ENCODE measurements around the gene RTP5.

The RTP5 gene

DNA sequence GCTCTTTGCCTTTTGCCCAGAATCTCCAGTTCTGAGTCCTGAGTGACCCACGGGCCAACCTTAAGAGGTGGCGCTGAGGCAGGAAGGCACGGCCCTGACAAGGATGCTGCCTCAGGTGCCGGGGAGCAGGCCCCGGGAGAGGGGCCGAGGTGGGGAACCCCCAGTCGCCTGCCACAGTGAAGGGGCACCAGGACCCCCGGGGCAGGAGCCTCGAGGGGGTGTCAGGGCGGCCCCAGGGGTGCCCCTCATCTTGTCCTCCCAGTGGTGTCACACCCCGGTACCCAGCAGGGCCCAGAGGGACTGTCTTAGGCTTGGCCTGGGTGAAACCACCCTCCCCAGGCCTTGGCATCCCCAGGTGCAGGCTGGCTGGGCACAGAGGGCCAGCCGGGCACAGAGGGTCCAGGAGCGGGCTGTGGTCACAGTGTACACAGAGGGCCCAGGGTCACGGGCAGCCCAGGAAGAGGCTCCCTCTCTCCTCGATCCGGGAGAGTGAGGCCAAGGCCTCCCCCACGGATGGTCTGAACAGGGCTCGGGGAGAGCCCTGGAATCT, 11.9 kb upstream of the RTP5 start:
- DNase-seq (ENCODE audit: low spot score) = no peak

DNA sequence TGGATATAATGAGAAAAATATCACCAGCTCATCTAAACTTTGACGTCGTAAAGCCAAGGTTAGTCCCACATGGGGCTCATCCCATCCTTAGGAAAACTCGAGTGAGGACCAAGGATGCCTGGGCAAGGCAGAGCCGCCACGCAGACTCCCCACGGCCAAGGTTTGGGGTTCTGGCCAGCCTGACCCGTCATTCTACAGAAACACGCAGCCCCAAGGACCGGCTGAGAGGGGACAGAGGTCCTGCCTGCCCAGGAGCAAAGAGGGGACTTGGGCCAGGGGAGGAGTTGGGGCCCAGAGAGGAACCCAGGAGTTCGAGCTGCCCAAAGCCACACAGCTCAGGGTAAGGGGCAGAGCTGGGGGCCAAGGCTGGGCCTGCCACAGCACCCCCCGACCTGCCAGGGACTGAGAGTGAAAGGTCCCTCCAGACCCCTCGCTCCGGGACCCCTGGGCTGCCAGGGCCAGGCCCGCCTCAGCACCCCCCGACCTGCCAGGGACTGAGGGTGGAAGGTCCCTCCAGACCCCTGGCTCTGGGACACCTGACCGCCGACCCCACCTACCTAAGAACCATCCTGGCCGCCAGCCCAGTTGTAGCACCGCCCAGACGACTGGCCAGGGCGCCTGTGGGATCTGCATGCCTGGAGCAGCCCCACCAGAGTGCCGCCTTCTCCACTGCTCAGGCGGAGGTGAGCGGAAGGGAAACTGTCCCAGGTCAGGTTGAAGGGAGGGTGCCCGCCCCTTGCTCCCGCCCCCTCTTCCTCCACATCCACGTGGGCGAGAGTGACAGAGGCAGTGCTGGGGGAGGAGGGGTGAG, 11.1 kb upstream of the RTP5 start, which contains the start of gene PDCD1:
Gene PDCD1 (minus strand): TSS at position 689 of the 811 bp plus-strand sequence. CDS start 56 bp downstream, at position 633.
- DNase-seq (ENCODE audit: low spot score) = peak; percentile 58

DNA sequence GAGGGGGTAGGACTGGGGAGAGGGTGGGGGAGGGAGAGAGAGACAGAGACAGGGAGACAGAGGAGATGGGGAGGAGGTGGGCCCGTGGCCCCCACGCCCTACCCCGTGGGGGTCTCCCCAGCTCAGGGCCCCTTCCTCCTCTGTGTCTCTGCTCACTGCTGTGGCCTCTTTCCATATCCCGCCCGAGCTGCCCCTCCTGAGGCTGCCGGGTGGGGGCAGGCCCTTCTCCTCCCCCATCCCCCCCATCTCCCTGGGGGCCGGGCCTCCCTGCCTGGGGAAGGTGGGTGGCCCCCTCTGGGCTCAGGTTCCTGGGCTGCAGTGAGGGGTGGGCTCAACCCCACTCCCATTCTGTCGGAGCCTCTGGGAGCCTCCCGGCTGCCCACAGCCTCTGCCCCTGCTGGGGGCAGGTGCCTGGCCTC, 10.5 kb upstream of the RTP5 start:
- DNase-seq (ENCODE audit: low spot score) = no peak

DNA sequence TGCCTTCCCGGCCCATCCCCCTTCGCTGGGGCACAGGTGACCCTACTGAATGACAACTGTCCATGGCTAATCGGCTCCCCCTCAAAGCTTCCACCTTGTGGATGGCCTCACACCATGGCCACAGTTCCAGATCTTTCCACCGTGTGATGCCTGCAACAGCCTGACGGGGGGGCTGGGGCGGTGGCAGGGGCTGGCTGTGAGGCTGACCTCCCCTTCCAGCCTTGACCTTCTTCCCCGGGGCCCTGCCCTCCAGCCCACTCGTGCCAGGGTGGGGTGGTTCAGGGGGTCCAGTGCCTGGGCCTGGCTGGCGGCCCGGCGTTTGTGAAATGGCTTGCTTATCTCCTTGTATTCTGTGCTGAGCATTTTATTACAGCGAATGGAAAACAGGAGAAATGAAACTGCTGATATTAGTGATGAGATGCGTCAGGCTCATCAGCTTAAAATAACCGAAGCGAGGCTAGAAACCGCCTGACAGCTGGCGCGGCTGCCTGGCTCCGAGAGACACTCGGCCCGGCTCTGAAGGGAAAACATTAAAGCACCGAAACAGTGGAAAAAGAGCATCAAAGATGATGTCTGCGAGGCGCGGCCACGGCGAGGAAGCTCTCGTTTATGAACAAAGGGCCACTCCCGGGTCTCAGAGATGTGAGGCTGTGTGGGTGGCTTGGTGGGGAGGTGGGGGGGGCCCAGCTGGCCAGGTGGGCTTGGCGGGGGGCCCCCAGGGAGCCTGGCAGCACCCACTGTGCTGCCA, 9.9 kb upstream of the RTP5 start:
- DNase-seq (ENCODE audit: low spot score) = peak; percentile 50

DNA sequence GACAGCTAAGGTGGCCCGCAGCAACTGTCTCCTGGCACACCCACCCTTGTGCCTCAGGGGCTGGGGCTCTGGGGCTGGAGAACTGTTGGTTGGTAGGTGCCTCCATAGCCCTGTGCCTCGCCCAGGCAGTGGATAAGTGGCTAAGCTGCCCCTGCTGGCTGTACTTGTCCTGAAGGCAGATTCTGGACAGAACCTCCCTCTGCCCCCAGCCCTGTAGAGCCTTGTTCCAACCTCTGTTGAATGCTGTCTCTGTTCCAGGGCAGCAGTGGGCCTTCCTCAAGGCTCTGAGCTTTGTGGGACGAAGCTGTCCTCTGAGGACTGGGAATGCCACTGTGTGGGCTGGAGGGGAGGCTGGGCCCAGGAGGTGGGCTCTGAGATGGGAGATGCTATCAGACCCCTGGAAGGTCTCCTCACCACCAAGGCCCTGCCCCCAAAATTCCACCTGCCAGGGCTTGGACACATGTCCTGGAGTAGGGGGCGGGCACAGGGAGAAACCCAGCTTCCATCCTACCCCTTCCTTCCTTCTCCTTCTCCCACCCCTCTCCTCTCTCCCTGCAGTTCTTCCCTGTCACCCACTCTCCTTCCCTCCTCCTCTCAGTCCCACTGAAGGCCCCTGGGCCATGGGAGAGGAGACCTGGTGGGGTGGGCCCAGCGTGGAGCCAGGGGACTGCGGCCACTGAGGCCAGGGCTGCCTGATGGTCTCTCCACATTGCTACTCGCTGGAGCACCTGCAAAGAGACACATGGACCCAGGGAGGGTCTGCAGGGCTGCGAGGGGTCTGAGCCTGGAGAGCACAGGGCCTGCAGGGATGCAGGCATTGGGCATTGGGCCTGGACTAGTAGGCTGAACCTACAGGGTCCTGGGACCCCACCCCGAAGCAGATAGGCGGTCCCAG, 9.1 kb upstream of the RTP5 start:
- DNase-seq (ENCODE audit: low spot score) = no peak

DNA sequence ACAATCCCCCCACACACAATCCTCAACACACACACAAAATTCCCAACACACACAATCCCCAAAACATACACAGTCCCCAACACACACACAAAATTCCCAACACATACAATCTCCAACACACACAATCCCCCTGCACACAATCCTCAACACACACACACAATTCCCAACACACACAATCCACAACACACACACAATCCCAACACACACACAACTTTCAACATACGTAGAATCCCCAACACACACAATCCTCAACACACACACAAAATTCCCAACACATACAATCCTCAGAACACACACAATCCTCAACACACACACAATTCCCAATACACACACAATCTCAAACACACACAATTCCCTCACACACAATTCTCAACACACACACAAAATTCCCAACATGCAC, 8.3 kb upstream of the RTP5 start:
- no peak for DNase-seq (ENCODE audit: low spot score)

DNA sequence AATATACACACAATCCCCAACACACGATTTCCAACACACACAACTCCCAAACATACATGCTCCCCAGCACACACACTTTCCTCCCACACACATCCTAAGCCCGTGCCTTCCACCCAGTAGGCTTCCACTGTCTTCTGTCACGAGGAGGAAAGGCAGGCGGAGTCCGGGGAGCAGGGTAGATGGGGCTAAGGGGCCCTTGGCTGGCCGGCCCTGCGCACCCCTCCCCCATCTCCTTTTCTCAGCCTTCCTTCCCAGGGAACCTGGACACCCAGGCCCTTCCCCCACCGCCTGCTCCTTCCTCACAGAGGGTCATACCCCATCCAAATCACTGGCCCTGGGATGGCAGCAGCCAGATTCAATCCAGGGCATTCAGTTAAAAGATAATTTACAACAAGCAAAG, 7.4 kb upstream of the RTP5 start:
- DNase-seq (ENCODE audit: low spot score) = no peak

DNA sequence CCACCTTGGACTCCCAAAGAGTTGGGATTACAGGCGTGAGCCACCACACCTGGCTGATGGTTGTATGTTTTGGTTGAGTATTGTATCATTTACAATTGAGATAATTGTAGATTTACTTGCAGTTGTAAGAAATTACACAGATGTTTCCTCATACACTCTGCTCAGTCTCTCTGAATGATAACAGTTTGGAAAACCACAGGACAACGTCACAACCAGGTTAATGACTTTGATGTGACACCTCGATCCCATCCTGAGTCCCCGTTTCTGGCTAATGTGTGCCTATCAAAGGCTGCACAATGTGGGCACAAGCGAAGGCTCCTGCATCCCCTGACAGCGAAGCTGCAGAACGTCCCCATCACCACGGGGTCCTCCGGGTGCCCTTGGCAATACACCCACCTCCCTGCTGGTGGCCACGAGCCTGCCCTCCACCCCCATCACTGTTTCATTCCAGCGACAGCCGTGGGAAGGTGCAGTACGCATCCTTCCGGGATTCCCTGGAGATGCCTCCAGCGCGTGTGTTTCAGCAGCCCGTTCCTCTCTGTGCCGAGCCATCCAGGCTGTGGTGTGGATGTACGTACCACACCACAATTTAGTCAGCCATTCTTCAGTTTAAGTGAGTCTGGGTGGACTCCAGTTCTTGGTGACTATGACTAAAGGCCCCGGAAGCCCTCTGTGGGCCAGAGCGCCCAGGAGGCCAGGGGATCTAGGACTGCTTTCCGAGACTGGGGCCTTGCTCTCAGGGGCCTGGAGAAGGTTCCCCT, 6.6 kb upstream of the RTP5 start:
- DNase-seq (ENCODE audit: low spot score) = no peak

DNA sequence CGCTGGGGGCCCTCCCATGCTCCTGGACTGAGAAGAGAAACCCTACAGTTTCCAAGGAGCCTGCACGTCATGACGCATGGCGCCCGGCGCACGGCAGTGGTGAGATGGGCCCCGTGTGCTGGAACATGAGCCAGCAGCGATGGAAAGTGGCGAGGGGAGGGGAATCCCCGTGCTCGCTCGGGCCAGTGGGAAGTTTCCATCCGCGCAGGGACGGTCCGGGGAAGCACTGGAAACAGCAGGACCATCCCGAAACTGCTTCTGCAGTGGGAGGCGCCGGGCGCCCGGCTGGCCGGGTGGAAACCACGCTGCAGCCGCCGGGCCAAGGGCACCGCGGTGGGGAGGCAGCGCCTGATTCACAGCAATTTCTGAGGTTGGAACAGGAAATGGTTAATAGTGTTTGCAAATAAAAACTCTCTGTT, 6.0 kb upstream of the RTP5 start:
- peak; percentile 44 for DNase-seq (ENCODE audit: low spot score)

DNA sequence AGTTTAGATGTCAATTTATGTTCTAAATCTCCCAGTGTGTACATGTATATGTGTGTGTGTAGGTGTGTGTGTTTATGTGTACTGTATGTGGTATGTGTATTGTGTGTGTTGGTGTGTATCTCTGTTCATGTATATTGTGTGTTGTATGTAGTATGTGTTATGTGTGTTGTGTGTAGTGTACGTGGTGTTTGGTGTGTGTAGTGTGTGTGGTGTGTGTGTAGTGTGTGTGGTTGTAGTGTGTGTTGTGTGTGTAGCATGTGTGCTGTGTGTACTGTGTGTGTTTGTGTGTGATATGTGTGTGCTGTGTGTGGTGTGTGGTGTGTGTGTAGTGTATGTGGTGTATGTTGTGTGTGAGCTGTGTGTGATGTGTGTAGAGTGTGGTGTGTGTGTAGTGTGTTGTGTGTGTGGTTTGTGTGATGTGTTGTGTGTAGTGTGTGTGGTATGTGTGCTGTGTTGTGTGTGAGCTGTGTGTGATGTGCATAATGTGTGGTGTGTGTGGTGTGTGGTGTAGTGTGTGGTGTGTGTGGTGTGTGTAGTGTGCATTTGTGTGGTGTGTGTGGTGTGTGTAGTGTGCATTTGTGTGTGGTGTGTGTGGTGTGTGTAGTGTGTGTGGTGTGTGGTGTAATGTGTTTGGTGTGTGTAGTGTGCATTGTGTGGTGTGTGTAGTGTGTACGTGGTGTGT, 5.2 kb upstream of the RTP5 start:
- no peak for DNase-seq (ENCODE audit: low spot score)

DNA sequence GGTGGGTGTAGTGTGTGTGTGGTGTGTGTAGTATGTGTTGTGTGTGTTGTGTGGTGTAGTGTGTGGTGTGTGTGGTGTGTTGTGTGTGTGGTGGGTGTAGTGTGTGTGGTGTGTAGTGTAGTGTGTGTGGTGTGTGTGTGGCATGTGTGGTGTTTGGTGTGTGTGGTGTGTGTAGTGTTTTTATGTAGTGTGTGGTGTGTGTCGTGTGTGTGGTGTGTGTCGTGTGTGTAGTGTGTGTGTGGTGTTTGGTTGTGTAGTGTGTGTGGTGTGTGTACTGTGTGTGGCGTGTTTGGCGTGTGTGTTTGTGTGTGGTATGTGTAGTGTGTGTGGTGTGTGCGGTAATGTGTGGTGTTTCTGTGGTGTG, 4.7 kb upstream of the RTP5 start:
- DNase-seq (ENCODE audit: low spot score) = no peak

DNA sequence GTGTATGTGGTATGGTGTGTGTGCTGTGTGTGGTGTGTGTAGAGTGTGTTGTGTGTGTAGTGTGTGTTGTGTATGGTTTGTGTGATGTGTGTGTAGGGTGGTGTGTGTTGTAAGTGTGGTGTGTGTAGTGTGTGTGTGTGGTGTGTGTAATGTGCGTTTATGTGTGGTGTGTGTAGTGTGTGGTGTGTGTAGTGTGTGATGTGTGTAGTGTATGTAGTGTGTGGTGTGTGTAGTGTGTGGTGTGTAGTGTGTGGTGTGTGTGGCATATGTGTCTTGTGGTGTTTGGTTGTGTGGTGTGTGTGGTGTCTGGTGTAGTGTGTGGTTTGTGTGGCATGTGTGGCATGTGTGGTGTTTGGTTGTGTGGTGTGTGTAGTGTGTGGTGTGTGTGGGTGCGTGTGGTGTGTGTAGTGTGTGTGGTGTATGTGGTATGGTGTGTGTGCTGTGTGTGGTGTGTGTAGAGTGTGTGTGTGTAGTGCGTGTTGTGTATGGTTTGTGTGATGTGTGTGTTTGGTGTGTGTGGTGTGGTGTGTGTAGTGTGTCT, 4.0 kb upstream of the RTP5 start:
- no peak for DNase-seq (ENCODE audit: low spot score)

DNA sequence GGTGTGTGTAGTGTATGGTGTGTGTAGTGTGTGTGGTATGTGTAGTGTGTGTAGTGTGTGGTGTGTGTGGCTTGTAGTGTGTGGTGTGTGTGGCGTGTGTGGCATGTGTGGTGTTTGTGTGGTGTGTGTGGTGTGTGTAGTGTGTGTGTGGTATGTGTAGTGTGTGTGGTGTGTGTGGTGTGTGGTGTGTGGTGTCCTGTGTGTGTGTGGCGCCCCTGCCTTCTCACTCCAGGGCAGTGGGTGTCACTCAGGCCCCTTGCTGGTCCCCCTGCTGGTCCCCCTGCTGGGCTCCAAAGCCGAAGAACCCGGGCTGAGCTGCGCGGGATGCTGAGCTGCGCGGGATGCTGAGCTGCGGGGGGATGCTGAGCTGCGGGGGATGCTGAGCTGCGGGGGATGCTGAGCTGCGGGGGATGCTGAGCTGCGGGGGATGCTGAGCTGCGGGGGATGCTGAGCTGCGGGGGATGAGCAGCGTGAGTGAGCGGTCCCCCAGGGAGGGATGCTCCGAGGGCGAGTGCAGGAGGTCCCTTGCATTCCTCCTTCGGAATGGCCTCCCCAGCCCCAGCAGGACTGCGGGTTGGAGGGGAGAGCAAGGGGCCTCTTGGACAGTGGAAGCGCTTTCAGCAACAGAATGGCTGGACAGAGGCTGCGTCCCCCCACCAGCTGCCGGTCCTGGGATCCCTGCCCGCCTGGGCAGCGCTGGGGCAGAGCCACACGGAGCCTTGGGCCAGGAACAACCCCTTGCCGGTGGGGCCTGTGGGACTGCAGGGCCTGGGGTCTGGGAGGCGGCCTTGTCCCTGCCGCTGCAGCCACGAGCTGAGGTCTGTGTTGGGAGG, 3.4 kb upstream of the RTP5 start:
- DNase-seq (ENCODE audit: low spot score) = no peak

DNA sequence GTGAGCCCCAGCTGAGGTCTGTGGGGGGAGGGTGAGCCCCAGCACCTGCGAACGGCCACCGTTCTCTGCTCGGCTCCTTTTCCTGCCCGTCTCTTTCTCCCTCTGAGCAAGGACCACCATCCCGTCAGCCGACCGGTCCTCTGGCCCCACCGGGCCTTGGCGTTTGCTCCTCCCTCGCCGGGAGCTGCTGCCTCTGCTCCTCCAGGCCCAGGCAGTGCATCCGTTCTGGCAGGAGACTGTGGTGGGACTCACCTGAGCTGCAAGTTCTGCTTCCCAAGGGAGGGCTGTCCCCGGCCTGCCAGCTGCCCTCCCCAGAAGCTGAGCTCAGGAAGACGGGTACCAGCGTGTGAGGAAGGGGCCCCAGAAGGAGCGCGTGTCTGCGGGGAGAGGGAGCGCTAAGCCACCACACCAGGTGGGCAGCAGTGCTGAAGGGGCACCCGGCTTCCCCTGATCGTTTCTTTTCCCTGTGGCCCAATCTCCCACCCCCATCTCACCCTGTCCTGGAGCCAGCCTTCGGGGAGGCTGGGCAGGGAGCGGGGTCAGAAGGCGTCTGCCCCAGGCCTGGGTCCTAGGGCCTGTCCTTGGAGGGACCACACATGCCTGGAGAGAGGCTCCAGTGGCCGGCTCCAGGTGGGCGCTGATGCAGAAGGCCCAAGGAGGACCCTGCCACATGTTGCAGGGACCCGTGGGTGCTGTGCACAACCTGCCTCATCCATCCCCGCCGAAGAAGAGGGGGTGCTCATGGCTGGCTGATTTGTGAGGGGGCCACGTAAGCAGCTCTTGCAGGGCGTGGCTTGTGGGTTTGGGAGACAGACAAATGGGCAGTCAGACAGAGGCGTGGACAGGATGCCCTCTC, 2.5 kb upstream of the RTP5 start:
- no peak for DNase-seq (ENCODE audit: low spot score)

DNA sequence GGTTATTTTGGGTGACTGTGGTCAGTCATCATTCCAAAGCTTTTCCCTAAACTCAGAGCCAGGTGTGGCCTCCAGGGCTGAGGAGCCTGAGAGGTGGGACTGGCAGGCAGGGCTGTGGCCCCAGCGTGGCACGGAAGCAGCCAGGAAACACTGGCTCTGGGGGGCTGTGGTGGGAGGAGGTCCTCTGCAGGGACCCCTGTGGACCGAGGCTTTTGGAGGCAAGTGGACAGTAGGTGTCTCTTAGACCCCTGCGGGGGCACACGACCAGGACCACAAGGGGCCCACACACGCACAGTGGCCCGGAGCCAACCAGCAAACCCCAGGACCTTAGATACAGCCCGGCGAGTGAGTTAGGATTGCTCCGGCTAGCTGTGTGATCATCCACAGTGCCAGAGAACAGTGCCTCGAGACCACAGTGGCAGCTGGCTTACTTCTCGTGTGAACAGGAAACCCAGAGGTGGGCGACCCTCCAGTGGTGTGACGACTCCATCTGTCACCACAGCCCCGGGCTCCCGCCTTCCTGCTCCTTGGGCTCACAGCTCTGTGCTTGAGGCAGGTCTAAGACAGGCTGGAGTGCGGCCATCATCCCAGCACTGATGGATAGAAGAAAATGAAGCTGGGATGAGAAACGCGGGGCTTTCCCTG, 1.6 kb upstream of the RTP5 start:
- DNase-seq (ENCODE audit: low spot score) = peak; percentile 53

DNA sequence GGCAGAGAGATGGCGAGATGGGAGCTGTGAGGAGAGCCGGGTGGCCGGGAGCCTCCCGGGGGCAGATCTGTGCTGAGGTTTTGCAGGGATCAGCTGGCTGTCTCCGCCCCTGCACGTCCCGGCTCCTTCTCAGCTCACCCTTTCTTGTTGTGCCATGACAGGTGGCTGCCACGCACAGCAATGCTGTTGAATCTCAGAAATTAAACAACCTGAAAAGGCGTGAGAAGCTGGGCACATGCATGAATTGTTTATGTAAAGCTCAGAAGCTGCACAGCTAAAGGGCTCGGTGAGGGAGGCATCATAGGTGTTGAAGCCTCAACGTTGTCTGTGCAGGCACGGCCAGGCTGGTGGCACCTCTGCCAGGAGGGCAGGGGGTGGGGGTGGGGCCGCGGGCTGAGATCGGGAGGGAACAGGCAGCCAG, 858 bp upstream of the RTP5 start:
- no peak for DNase-seq (ENCODE audit: low spot score)

DNA sequence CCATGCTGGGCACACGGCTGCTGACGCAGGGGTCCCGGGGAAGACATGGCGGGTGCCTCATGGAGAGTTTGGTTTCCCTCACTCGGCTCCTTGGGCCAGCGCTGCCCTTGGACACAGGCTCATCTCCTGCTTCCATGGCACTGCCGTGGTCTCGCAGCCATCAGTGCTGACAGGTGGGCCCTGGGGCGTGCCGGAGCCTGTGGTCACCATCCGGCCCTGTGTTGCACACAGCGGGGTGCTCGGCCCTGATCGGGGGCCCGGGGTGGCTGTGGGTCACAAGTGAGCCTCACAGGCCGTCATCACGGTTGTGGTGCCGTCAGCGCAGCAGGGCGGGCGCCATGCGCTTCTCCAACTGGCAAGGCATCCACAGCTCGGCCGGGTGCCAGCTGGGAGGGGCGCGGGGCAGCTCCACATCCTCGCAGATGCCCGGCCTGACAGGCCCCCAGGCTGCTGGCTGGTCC, 582 bp downstream of the RTP5 start:
- DNase-seq (ENCODE audit: low spot score) = no peak

All from CD4-positive, alpha-beta T cell treated with Interleukin-2 at 100 ng/mL for 4 hours (primary cell).